WI38 (cell line): Measurements from ENCODE around the gene VWA5B1.

Experiments
- H3K4me3 ChIP-seq: 2 replicates; pipeline ENCODE4 v1.5.1; 2011; ENCODE audit warnings: low read depth, mild to moderate bottlenecking, control low read depth, low read length
- TF ChIP-seq, protein P1 (sequence below): IDR thresholded peaks from 2 replicates; pipeline ENCODE4 v1.5.1; 2012; ENCODE audit warnings: low read depth, mild to moderate bottlenecking, control low read depth, low read length

VWA5B1 gene

GRCh38 chr1:20350421-20350820 lies 59.7 kb downstream of the VWA5B1 start:
- no peak overlapping the region for H3K4me3 ChIP-seq
- TF ChIP-seq, protein P1, sequence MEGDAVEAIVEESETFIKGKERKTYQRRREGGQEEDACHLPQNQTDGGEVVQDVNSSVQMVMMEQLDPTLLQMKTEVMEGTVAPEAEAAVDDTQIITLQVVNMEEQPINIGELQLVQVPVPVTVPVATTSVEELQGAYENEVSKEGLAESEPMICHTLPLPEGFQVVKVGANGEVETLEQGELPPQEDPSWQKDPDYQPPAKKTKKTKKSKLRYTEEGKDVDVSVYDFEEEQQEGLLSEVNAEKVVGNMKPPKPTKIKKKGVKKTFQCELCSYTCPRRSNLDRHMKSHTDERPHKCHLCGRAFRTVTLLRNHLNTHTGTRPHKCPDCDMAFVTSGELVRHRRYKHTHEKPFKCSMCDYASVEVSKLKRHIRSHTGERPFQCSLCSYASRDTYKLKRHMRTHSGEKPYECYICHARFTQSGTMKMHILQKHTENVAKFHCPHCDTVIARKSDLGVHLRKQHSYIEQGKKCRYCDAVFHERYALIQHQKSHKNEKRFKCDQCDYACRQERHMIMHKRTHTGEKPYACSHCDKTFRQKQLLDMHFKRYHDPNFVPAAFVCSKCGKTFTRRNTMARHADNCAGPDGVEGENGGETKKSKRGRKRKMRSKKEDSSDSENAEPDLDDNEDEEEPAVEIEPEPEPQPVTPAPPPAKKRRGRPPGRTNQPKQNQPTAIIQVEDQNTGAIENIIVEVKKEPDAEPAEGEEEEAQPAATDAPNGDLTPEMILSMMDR = no peak

GRCh38 chr1:20351911-20352701 lies 61.4 kb downstream of the VWA5B1 start:
- TF ChIP-seq, protein P1 = no peak
- no peak overlapping the region for H3K4me3 ChIP-seq

DNA sequence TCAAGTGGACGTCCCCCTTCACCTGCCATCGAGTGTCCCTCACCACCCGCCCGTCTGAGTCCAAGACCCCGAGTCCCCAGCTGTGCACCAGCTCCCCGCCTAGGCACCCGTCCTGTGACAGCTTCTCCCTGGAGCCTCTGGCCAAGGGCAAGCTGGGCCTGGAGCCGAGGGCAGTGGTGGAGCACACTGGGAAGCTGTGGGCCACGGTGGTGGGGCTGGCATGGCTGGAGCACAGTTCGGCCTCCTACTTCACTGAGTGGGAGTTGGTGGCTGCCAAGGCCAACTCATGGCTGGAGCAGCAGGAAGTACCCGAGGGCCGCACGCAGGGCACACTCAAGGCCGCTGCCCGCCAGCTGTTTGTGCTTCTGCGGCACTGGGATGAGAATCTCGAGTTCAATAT lies 63.2 kb downstream of the VWA5B1 start:
- TF ChIP-seq, protein P1 = no peak
- H3K4me3 ChIP-seq = no peak overlapping the region

DNA sequence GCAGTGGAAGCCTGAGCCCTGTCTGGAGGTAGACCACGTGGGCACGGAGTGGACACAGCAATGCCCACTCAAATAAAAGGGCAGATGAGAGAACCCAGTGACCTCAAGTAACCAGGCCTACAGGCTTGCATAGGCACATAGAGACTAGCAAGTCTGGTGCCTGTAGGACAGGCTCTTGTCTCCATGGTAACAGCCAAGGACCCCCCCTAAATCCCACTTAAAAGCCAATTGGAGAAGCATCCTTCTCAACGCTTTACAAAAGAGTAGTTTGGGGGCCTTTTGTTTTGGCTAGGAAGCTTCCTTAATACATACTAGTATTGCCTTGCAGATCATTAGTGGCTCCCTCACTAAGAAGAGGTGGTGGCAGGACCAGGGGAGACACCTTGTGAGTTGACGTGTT lies 63.9 kb downstream of the VWA5B1 start:
- TF ChIP-seq, protein P1 = no peak
- no peak overlapping the region for H3K4me3 ChIP-seq

DNA sequence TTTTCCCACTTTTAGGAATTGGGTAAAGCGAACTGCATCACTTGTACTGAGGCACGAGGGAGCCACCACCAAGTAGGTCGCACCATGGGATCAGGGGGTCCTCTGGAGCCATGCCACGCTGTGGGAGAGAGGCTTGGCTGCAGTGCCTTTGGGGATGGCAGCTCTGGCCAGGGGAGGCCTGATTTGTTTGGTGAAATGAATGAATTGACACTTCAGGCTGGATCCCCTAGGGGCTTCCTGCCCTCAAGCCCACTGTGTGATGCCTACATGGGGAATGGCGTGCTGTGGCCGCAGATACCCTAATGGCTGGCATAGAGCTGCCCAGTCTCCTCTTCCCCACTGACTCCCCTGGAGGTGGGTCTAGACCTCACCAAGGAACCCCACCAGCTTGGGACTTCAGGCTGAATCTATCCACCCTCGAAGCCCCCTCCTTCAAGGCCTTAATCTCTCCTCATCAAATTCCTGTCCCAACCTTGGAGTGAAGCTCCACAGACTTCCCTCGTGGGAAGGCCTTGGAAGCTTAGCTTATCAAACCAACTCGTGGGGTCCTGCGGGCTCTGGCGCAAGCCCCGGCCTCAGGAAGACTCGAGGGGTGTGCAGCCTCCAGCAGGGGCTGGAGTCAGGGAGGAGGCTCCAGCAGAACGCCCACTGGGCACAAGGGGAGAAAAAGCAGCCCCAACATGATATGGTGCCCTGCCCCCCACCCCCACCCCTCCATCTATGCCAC lies 64.6 kb downstream of the VWA5B1 start:
- TF ChIP-seq, protein P1 = no peak

DNA sequence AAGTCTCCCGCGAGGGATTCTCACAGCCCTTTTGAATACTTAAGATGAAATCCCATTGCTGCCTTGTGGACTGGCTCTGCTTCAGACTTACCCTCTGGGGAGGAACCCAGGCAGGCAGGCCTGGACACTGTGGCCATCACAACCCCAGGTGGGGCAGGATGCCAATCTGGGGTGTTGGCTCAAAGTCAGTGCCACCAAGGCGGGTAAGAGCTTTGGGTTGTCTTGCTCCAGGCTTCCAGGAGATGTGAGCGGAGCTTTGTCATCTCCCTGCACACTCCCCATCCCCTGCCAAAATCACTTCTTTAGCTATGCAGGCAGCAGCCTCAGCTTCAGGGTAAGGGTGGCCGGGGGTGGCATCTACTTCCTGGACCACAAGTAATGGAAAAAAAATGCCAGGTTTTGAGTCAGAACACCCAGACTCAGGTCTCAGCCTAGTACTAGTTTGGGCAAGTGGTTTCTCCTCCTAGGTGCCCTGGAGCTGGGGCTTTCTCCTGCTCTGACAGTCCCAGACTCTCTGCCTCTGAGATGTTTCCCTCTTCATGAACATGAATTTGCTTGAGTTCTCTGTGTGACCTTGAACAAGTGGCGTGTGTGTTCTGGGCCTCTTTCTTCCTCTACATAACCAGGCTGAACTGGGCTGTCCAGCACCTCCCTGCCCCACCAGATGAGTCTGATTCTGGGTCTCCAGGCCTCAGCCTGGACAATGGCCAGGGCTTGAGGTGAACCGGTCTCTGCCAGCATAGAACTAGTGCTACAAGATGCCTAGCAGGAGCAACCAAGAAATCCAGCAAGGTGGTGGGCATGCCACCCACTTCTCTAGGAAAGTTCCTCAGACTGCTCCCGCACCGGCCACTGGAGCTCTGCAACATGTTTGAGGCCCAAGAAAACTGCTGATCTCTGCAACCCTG lies 65.4 kb downstream of the VWA5B1 start:
- TF ChIP-seq, protein P1 = no peak
- H3K4me3 ChIP-seq = no peak overlapping the region

More for the DNA sequence above, 64.6 kb downstream of the VWA5B1 start:
- H3K4me3 ChIP-seq = no peak overlapping the region
